Stromal cell of bone marrow (primary cell): ENCODE measurements around the gene NOTCH3.

ENCODE experiments used
- DNase-seq: peaks from one replicate; pipeline ENCODE4 v3.0.0-alpha.2; 2012; ENCODE audit warnings: low read depth

The NOTCH3 gene

GRCh38 chr19:15235781-15236180 is 35.0 kb upstream of the NOTCH3 start:
- no peak for DNase-seq

- no peak for DNase-seq
Observed at GRCh38 chr19:15234431-15235130, 33.8 kb upstream of the NOTCH3 start.

- DNase-seq: no peak
Observed at GRCh38 chr19:15231271-15231670, 30.5 kb upstream of the NOTCH3 start.

- DNase-seq: no peak
Observed at GRCh38 chr19:15227261-15227660, 26.5 kb upstream of the NOTCH3 start.

- no peak for DNase-seq
Observed at GRCh38 chr19:15225760-15226159, 25.0 kb upstream of the NOTCH3 start.

GRCh38 chr19:15223649-15224361 is 23.0 kb upstream of the NOTCH3 start:
- DNase-seq: no peak

GRCh38 chr19:15222738-15223648 is 22.2 kb upstream of the NOTCH3 start:
- peak; percentile 94 for DNase-seq

- DNase-seq: no peak
Observed at GRCh38 chr19:15220833-15221232, 20.0 kb upstream of the NOTCH3 start.

- no peak for DNase-seq
Observed at GRCh38 chr19:15218501-15218900, 17.7 kb upstream of the NOTCH3 start.

GRCh38 chr19:15216363-15216762 is 15.6 kb upstream of the NOTCH3 start:
- no peak for DNase-seq

- no peak for DNase-seq
Observed at GRCh38 chr19:15213715-15214381, 13.1 kb upstream of the NOTCH3 start.

GRCh38 chr19:15212711-15213110 is 11.9 kb upstream of the NOTCH3 start:
- DNase-seq: no peak

GRCh38 chr19:15210323-15210781 is 9.6 kb upstream of the NOTCH3 start:
- peak; percentile 82 for DNase-seq

GRCh38 chr19:15201374-15202023 is 704 bp upstream of the NOTCH3 start:
- DNase-seq: no peak

- no peak for DNase-seq
Observed at GRCh38 chr19:15199661-15200552, 888 bp downstream of the NOTCH3 start.

- no peak for DNase-seq
Observed at GRCh38 chr19:15198951-15199660, 1.7 kb downstream of the NOTCH3 start.

GRCh38 chr19:15197942-15198341 is 2.9 kb downstream of the NOTCH3 start:
- DNase-seq: no peak

- DNase-seq: no peak
Observed at GRCh38 chr19:15197275-15197941, 3.4 kb downstream of the NOTCH3 start.

- DNase-seq: no peak
Observed at GRCh38 chr19:15196360-15197005, 4.3 kb downstream of the NOTCH3 start.
